ENCODE data around the gene BIN2.
"Not testable (repeated sequence)": the region's sequence is repeated elsewhere in the genome, so short reads cannot be mapped to it uniquely, and the experiment has no call there.

Gene BIN2

GRCh38 chr12:51343201-51343600, 19.2 kb upstream of the BIN2 start:
- DNase-seq = no peak

GRCh38 chr12:51342416-51342815, 18.4 kb upstream of the BIN2 start:
- DNase-seq = no peak

- DNase-seq = peak; percentile 70
Measured at GRCh38 chr12:51341251-51342007, 17.5 kb upstream of the BIN2 start.

GRCh38 chr12:51339750-51340149, 15.8 kb upstream of the BIN2 start:
- no peak for DNase-seq

- DNase-seq = not testable (repeated sequence)
Measured at GRCh38 chr12:51337336-51337735, 13.4 kb upstream of the BIN2 start.

GRCh38 chr12:51335931-51336330, 12.0 kb upstream of the BIN2 start:
- DNase-seq = no peak

- no peak for DNase-seq
Measured at GRCh38 chr12:51334764-51335163, 10.8 kb upstream of the BIN2 start.

- DNase-seq = no peak
Measured at GRCh38 chr12:51333536-51333935, 9.6 kb upstream of the BIN2 start.

GRCh38 chr12:51330186-51330585, 6.2 kb upstream of the BIN2 start:
- no peak for DNase-seq

- no peak for DNase-seq
Measured at GRCh38 chr12:51329742-51330141, 5.8 kb upstream of the BIN2 start.

- DNase-seq = no peak
Measured at GRCh38 chr12:51328587-51328986, 4.6 kb upstream of the BIN2 start.

- DNase-seq = no peak
Measured at GRCh38 chr12:51326698-51327439, 2.9 kb upstream of the BIN2 start.

GRCh38 chr12:51324953-51325352, 979 bp upstream of the BIN2 start:
- DNase-seq = no peak

GRCh38 chr12:51323317-51323960, 535 bp downstream of the BIN2 start:
- DNase-seq = no peak

GRCh38 chr12:51322452-51322851, 1.5 kb downstream of the BIN2 start:
- DNase-seq = no peak

GRCh38 chr12:51321882-51322281, 2.1 kb downstream of the BIN2 start:
- DNase-seq = no peak

- DNase-seq = peak; percentile 32
Measured at GRCh38 chr12:51320695-51321320, 3.2 kb downstream of the BIN2 start.

- DNase-seq = no peak
Measured at GRCh38 chr12:51320311-51320694, 3.7 kb downstream of the BIN2 start.

- no peak for DNase-seq
Measured at GRCh38 chr12:51318846-51319599, 5.0 kb downstream of the BIN2 start.

- not testable (repeated sequence) for DNase-seq
Measured at GRCh38 chr12:51318057-51318806, 5.7 kb downstream of the BIN2 start.

GRCh38 chr12:51311389-51311788, 12.6 kb downstream of the BIN2 start:
- DNase-seq = no peak

Measured in right hindlimb (tissue), 1 donor.